ENCODE measurements around the gene FANCD2OS. TPM values are rescaled to one million over a fixed set of nuclear protein-coding genes. Genes with fewer than 3 reads are reported as not detected.
"Not testable (repeated sequence)": the region's sequence is repeated elsewhere in the genome, so short reads cannot be mapped to it uniquely, and the experiment has no call there.

Gene FANCD2OS
- total RNA-seq, 2 experiments from 2014 or later, result not detected

- CTCF ChIA-PET, result interaction anchor here (0.7 kb wide), 1 partner anchor 13 kb away, joined by 3 read pairs; no protein-coding TSS in a partner anchor
- TF ChIP-seq CTCF (IDR thresholded peaks at IDR 0.05), result no peak
- DNase-seq, result no peak
Measured at GRCh38 chr3:10081871-10082270, 26.2 kb downstream of the FANCD2OS start.

GRCh38 chr3:10074666-10075065, 33.4 kb downstream of the FANCD2OS start:
- ChIA-PET CTCF (no interaction called here), POLR2A (no interaction called here)
- Mint-ChIP-seq H3K27me3 (no peaks in the 10 kb centered on the region), H3K4me3 (no peak overlapping the region), H3K27ac (no peak overlapping the region), H3K9me3 (no peaks in the 10 kb centered on the region), H3K36me3 (ENCODE audit: low read depth) (peaks cover 15% of the 10 kb centered on the region), H3K4me1 (ENCODE audit: low read depth) (no peaks in the 10 kb centered on the region)
- H3K27ac ChIP-seq (ENCODE audit: low read depth in 1 of 2, low read length in 2 of 2), result no peak overlapping the region
- TF ChIP-seq CTCF (IDR thresholded peaks at IDR 0.05), result no peak
- no peaks in the 10 kb centered on the region for H3K9me3 ChIP-seq (ENCODE audit: control insufficient read depth in 1 of 2, insufficient read depth in 1 of 2, low read length in 2 of 2)
- intact Hi-C loops (cut with DNase I, micrococcal nuclease), result no loop called here
- ATAC-seq (ENCODE audit: poor library complexity) (no peak), DNase-seq (no peak)
- no peaks in the 10 kb centered on the region for H3K4me1 ChIP-seq (ENCODE audit: insufficient read depth, low read length)
- H3K27me3 ChIP-seq (ENCODE audit: control insufficient read depth in 1 of 2, insufficient read depth in 2 of 2, low read length in 2 of 2), result no peaks in the 10 kb centered on the region
- no peaks in the 10 kb centered on the region for H3K36me3 ChIP-seq (ENCODE audit: insufficient read depth, low read length)
- no peak overlapping the region for H3K4me3 ChIP-seq (ENCODE audit: low read length)

More at GRCh38 chr3:10081871-10082270, 26.2 kb downstream of the FANCD2OS start:
- Mint-ChIP-seq H3K27ac (no peak overlapping the region), H3K27me3 (no peaks in the 10 kb centered on the region), H3K36me3 (ENCODE audit: low read depth) (peaks cover 31% of the 10 kb centered on the region), H3K4me1 (ENCODE audit: low read depth) (no peaks in the 10 kb centered on the region), H3K4me3 (no peak overlapping the region), H3K9me3 (no peaks in the 10 kb centered on the region)
- H3K27ac ChIP-seq (ENCODE audit: low read depth in 1 of 2, low read length in 2 of 2), result no peak overlapping the region
- H3K4me1 ChIP-seq (ENCODE audit: insufficient read depth, low read length), result no peaks in the 10 kb centered on the region
- H3K4me3 ChIP-seq (ENCODE audit: low read length), result no peak overlapping the region
- POLR2A ChIA-PET, result no interaction called here
- H3K36me3 ChIP-seq (ENCODE audit: insufficient read depth, low read length), result peaks cover 4% of the 10 kb centered on the region
- intact Hi-C loops (cut with DNase I, micrococcal nuclease), result no loop called here
- ATAC-seq (ENCODE audit: poor library complexity), result no peak
- no peaks in the 10 kb centered on the region for H3K27me3 ChIP-seq (ENCODE audit: control insufficient read depth in 1 of 2, insufficient read depth in 2 of 2, low read length in 2 of 2)
- no peaks in the 10 kb centered on the region for H3K9me3 ChIP-seq (ENCODE audit: control insufficient read depth in 1 of 2, insufficient read depth in 1 of 2, low read length in 2 of 2)

GRCh38 chr3:10070077-10070476, 38.0 kb downstream of the FANCD2OS start:
- ATAC-seq (ENCODE audit: poor library complexity); H3K9me3 Mint-ChIP-seq; POLR2A ChIA-PET; H3K4me3 ChIP-seq (ENCODE audit: low read length); H3K4me1 Mint-ChIP-seq (ENCODE audit: low read depth); H3K27ac ChIP-seq (ENCODE audit: low read depth in 1 of 2, low read length in 2 of 2); H3K27ac Mint-ChIP-seq; H3K27me3 Mint-ChIP-seq; H3K27me3 ChIP-seq (ENCODE audit: control insufficient read depth in 1 of 2, insufficient read depth in 2 of 2, low read length in 2 of 2); H3K4me1 ChIP-seq (ENCODE audit: insufficient read depth, low read length); intact Hi-C loops (cut with DNase I, micrococcal nuclease); H3K4me3 Mint-ChIP-seq; H3K9me3 ChIP-seq (ENCODE audit: control insufficient read depth in 1 of 2, insufficient read depth in 1 of 2, low read length in 2 of 2); DNase-seq; H3K36me3 ChIP-seq (ENCODE audit: insufficient read depth, low read length); CTCF ChIA-PET: not testable (repeated sequence)
- peaks cover 37% of the 10 kb centered on the region for H3K36me3 Mint-ChIP-seq (ENCODE audit: low read depth)

- no peak overlapping the region for H3K4me3 ChIP-seq (ENCODE audit: low read length)
- ChIA-PET POLR2A (no interaction called here), CTCF (no interaction called here)
- Mint-ChIP-seq H3K27ac (no peak overlapping the region), H3K27me3 (no peaks in the 10 kb centered on the region), H3K4me1 (ENCODE audit: low read depth) (no peaks in the 10 kb centered on the region), H3K36me3 (ENCODE audit: low read depth) (peaks cover 28% of the 10 kb centered on the region), H3K4me3 (no peak overlapping the region), H3K9me3 (no peaks in the 10 kb centered on the region)
- no peak for TF ChIP-seq CTCF (IDR thresholded peaks at IDR 0.05)
- DNase-seq (no peak), ATAC-seq (ENCODE audit: poor library complexity) (no peak)
- no peaks in the 10 kb centered on the region for H3K36me3 ChIP-seq (ENCODE audit: insufficient read depth, low read length)
- H3K27ac ChIP-seq (ENCODE audit: low read depth in 1 of 2, low read length in 2 of 2), result no peak overlapping the region
- intact Hi-C loops (cut with DNase I, micrococcal nuclease), result no loop called here
- H3K27me3 ChIP-seq (ENCODE audit: control insufficient read depth in 1 of 2, insufficient read depth in 2 of 2, low read length in 2 of 2), result no peaks in the 10 kb centered on the region
- H3K4me1 ChIP-seq (ENCODE audit: insufficient read depth, low read length), result no peaks in the 10 kb centered on the region
- no peaks in the 10 kb centered on the region for H3K9me3 ChIP-seq (ENCODE audit: control insufficient read depth in 1 of 2, insufficient read depth in 1 of 2, low read length in 2 of 2)
Measured at GRCh38 chr3:10055097-10055496, 53.0 kb downstream of the FANCD2OS start.
